BE2C (cell line): Measurements from ENCODE around the gene PPP2R5A.

Experiments used
- DNase-seq: peaks from one replicate; pipeline ENCODE4 v3.0.0-alpha.2; 2020
- H3K27me3 ChIP-seq: fragments of 250-450 bp; sonication (Bioruptor Pico); 2 replicates; pipeline ENCODE4 v1.5.1; 2020; ENCODE audit warnings: mild to moderate bottlenecking
- H3K36me3 ChIP-seq: fragments of 250-450 bp; sonication (Bioruptor Pico); 2 replicates; pipeline ENCODE4 v1.5.1; 2020; ENCODE audit warnings: mild to moderate bottlenecking
- H3K4me1 ChIP-seq: fragments of 250-450 bp; sonication (Bioruptor Pico); 2 replicates; pipeline ENCODE4 v1.5.1; 2020
- H3K4me3 ChIP-seq: 2 replicates; pipeline ENCODE4 v1.5.1; 2011; ENCODE audit warnings: low read depth, low read length
- H3K9me3 ChIP-seq: fragments of 250-450 bp; sonication (Bioruptor Pico); 2 replicates; pipeline ENCODE4 v1.5.1; 2020
- CTCF ChIP-seq: IDR thresholded peaks from 2 replicates; pipeline ENCODE4 v1.5.1; 2012; ENCODE audit warnings: mild to moderate bottlenecking, low read depth, low read length

Gene PPP2R5A

GRCh38 chr1:212396638-212397037 is 111.4 kb downstream of the PPP2R5A start:
- no peak for DNase-seq
- no peak for TF ChIP-seq CTCF
- H3K9me3 ChIP-seq: no peaks in the 10 kb centered on the region; the same call in 1 of the 2 replicates
- H3K27me3 ChIP-seq: no peaks in the 10 kb centered on the region
- H3K36me3 ChIP-seq: 0 out of 2 replicates have a peak, but pooled peaks cover 2% of the 10 kb centered on the region
- H3K4me1 ChIP-seq: no peaks in the 10 kb centered on the region
- no peak overlapping the region for H3K4me3 ChIP-seq

DNA sequence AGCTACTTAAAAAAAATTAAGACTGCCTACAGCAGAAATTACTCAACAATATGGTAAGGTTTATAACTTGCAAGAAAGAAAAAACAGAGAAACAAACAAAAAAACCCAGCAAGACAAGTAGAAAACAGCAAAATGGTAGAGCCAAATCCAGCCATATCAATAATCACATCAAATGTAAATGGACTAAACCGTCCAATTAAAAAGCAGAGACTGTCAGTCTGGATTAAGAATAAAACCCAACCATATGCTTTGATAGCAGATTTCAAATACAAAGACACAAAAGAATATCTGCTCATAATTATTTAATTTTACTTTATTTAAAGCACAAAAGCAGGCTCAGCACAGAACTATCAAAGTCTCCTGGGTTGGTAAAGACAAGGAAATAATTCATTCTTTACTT is 112.0 kb downstream of the PPP2R5A start:
- no peaks in the 10 kb centered on the region; the same call in 1 of the 2 replicates for H3K9me3 ChIP-seq
- DNase-seq: no peak
- H3K27me3 ChIP-seq: no peaks in the 10 kb centered on the region
- H3K4me3 ChIP-seq: no peak overlapping the region
- no peaks in the 10 kb centered on the region for H3K4me1 ChIP-seq
- peaks cover 6% of the 10 kb centered on the region for H3K36me3 ChIP-seq
- TF ChIP-seq CTCF: no peak

DNA sequence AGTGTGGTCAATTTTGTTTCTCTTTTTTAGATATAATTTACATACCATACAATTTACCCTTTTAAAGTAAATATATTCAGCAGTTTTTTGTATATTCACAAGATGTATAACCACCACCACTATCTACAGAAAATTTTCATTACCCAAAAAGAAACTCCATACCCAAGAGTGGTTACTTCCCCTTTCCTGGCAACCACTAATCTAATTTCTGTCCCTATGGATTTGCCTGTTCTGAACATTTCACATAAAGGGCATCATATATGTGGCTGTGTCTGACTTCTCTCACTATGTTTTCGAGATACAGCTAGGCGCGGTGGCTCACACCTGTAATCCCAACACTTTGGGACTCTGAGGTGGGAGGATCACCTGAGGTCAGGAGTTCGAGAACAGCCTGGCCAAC is 115.8 kb downstream of the PPP2R5A start:
- no peak for TF ChIP-seq CTCF
- Histone ChIP-seq H3K4me3 (no peak overlapping the region), H3K9me3 (no peaks in the 10 kb centered on the region; the same call in 1 of the 2 replicates), H3K27me3 (no peaks in the 10 kb centered on the region), H3K4me1 (no peaks in the 10 kb centered on the region), H3K36me3 (peaks cover 16% of the 10 kb centered on the region)
- DNase-seq: no peak

- H3K9me3 ChIP-seq: no peaks in the 10 kb centered on the region
- H3K4me3 ChIP-seq: no peak overlapping the region
- DNase-seq: no peak
- H3K27me3 ChIP-seq: no peaks in the 10 kb centered on the region
- no peaks in the 10 kb centered on the region for H3K4me1 ChIP-seq
- TF ChIP-seq CTCF: no peak
- peaks cover 25% of the 10 kb centered on the region for H3K36me3 ChIP-seq
Observed at GRCh38 chr1:212401838-212402582, 116.8 kb downstream of the PPP2R5A start.

DNA sequence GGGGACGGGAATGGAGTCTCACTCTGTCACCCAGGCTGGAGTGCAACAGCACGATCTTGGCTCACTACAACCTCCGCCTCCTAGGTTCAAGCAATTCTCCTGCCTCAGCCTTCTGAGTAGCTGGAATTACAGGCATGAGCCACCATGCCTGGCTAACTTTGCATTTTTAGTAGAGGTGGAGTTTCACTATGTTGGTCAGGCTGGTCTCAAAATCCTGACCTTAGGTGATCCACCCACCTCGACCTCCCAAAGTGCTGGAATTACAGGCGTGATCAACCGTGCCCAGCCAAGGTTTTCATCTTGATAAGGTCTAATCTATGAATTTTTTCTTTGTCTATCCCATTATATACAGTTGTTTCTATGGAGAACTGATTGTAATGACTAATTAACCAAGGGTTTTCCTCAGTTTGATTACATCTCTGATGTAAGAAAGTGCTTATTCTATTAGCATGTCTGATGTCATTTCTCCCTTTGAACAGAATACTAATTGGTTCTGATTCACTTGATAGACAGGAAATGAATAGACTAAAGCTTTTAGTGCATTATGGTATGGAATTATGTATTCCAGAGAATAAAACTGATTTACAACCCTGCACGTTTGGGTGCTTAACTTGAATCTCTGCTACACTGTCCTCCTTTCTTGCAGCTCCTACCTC is 117.6 kb downstream of the PPP2R5A start:
- no peaks in the 10 kb centered on the region for H3K27me3 ChIP-seq
- H3K9me3 ChIP-seq: no peaks in the 10 kb centered on the region
- H3K4me1 ChIP-seq: no peaks in the 10 kb centered on the region
- TF ChIP-seq CTCF: no peak
- H3K36me3 ChIP-seq: peaks cover 32% of the 10 kb centered on the region
- DNase-seq: no peak
- H3K4me3 ChIP-seq: no peak overlapping the region

DNA sequence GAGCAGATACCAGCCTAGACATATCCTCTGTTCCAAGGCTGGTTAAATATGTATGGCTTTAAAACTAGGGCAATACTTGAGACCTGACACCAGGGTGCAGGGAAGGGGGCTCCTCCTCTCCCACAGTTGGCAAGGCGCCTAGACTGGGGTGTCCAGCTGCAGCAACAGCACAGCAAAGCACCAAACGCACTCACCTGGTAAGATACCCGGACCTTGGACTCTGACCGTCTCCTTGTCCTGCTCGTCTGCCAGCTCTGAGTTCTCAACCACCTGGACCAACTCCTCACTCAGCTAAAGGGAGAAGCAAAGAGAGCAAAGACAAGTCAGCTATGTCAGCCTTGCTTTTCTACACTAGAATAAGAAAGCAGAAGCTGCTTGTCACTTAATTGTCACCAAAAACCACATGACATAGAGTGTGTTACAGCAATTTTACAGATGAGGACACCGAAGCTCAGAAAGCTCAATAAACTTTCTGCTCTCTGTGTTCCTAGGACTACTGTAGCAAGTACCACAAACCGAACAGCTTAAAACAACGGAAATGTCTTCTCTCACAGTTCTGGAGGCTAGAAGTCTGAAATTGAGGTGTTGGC is 125.1 kb downstream of the PPP2R5A start:
- H3K36me3 ChIP-seq: peaks cover 49% of the 10 kb centered on the region

More for the DNA sequence above, 125.1 kb downstream of the PPP2R5A start:
- no peak for TF ChIP-seq CTCF
- Histone ChIP-seq H3K27me3 (no peaks in the 10 kb centered on the region), H3K9me3 (no peaks in the 10 kb centered on the region), H3K4me3 (no peak overlapping the region), H3K4me1 (no peaks in the 10 kb centered on the region)
- DNase-seq: no peak
